ENCODE results near the gene PNPT1. TPM values are rescaled to one million over a fixed set of nuclear protein-coding genes. Genes with fewer than 3 reads are reported as not detected.
A peak's percentile ranks its signal among the peaks of the same experiment; 100 is the strongest.

Gene PNPT1
- total RNA-seq, 2 experiments from 2014 or later = 39.7 to 46.4 TPM

DNA sequence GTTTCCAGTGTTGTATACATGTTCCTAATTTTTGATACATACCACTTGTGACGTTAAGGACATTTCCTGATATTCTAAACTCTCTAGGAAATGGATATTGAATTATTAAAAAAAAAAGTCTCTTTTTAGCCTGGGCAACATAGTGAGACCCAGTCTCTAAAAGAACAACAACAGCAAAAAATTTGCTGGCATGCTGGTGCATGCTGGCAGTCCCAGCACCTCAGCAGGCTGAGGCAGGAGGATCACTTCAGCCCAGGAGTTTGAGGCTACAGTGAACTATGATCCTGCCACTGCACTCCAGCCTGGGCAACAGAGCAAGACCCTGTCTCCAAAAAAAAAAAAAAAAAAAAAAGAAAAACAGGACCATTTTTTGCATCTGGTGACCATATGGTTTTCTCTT lies 65.7 kb downstream of the PNPT1 start:
- Mint-ChIP-seq H3K27me3 (no peaks in the 10 kb centered on the region), H3K36me3 (ENCODE audit: low read depth) (peaks cover 34% of the 10 kb centered on the region), H3K4me3 (no peak overlapping the region), H3K4me1 (peaks cover 11% of the 10 kb centered on the region), H3K9me3 (no peaks in the 10 kb centered on the region), H3K27ac (no peak overlapping the region)
- POLR2A ChIA-PET = no interaction called here
- DNase-seq = no peak
- CTCF ChIA-PET = no interaction called here

DNA sequence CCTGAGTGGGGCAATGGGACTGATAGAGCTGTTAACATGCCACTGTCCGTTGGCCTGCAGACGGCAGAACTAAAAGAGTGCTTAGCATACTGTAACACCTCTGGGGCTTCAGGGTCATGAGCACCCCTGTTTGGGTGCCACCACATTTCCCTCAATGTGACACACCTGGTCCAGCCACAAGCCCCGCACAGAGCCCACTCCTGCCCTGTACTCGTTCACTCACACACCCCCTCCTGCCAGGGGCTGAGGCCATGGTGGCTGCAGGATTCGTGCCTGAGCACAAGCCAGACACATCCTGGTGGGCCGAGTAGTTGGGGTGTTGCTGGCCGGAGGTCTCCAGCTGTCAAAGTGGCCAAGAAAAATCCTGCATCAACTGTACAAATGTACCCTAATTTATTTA lies 71.8 kb downstream of the PNPT1 start:
- H3K4me3 Mint-ChIP-seq = no peak overlapping the region

DNA sequence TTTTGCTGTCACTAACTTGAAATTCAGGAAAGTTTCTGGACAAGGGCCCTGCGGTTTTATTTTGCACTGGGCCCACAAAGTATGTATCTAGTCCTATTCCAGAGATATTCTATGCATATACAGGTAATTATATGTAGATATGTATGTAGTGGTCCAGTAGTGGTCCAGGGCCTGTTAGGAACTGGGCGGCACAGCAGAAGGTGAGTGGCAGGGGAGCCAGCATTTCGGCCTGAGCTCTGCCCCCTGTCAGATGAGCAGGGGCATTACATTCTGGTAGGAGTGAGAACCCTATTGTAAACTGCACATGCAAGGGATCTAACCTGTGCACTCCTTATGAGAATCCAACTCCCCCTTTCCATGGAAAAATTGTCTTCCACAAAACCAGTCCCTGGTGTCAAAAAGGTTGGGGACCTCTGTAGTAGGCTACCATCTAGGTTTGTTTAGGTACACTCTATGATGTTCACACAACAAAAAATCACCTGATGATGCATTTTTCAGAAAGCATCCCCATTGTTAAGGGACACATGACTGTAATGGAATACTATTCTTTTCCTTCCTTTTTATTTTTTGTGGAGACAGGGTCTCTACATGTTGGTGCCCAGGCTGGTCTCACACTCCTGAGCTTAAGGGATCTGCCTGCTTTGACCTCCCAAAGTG lies 73.4 kb downstream of the PNPT1 start:
- Mint-ChIP-seq H3K4me3 (peak overlapping the region; percentile 40), H3K36me3 (ENCODE audit: low read depth) (peaks cover 20% of the 10 kb centered on the region), H3K27ac (no peak overlapping the region), H3K27me3 (no peaks in the 10 kb centered on the region), H3K9me3 (no peaks in the 10 kb centered on the region), H3K4me1 (peaks cover 49% of the 10 kb centered on the region)
- ChIA-PET POLR2A (no interaction called here), CTCF (interaction anchor here (1.6 kb wide), 1 partner anchor 16 kb away, joined by 3 read pairs; no protein-coding TSS in a partner anchor)
- peak; percentile 26 for DNase-seq

More for the DNA sequence above, 71.8 kb downstream of the PNPT1 start:
- no peaks in the 10 kb centered on the region for H3K27me3 Mint-ChIP-seq
- no peaks in the 10 kb centered on the region for H3K9me3 Mint-ChIP-seq
- ChIA-PET CTCF (no interaction called here), POLR2A (no interaction called here)
- peaks cover 42% of the 10 kb centered on the region for H3K4me1 Mint-ChIP-seq
- peaks cover 26% of the 10 kb centered on the region for H3K36me3 Mint-ChIP-seq (ENCODE audit: low read depth)
- no peak overlapping the region for H3K27ac Mint-ChIP-seq
- no peak for DNase-seq

- no peaks in the 10 kb centered on the region for H3K9me3 Mint-ChIP-seq
- POLR2A ChIA-PET = interaction anchor here (0.6 to 3.0 kb wide), 20 partner anchors 8 to 1503 kb away, joined by 3 to 32 read pairs (median 5); partner anchors contain the start of genes ACYP2, CFAP36, CLHC1 and EML6
- peak; percentile 59 for DNase-seq
- peaks cover 54% of the 10 kb centered on the region for H3K4me1 Mint-ChIP-seq
- no peaks in the 10 kb centered on the region for H3K27me3 Mint-ChIP-seq
- CTCF ChIA-PET = interaction anchor here (0.6 to 1.4 kb wide), 7 partner anchors 9 to 570 kb away, joined by 3 to 4 read pairs (median 3); partner anchors contain the start of gene CFAP36
- no peak overlapping the region for H3K27ac Mint-ChIP-seq
- H3K36me3 Mint-ChIP-seq (ENCODE audit: low read depth) = peaks cover 30% of the 10 kb centered on the region
- no peak overlapping the region for H3K4me3 Mint-ChIP-seq
These were observed 75.2 kb downstream of the PNPT1 start for GRCh38 chr2:55618275-55619055.

DNA sequence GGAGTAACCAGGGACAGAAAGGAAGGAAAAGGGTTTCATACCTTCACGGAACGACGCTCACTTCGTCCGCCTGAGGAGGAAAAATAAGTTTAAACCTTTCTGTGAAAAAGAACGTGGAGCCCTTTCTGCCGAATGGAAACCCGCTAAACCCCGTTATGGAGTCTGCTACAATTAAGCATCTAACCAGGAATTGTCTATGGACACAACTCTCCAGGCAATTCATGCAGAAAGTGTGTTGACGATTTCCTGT lies 75.7 kb downstream of the PNPT1 start:
- ChIA-PET CTCF (interaction anchor here (0.6 to 1.4 kb wide), 7 partner anchors 9 to 570 kb away, joined by 3 to 4 read pairs (median 3); partner anchors contain the start of gene CFAP36), POLR2A (interaction anchor here (0.7 to 3.0 kb wide), 20 partner anchors 9 to 1646 kb away, joined by 3 to 32 read pairs (median 5); partner anchors contain the start of genes ACYP2, CFAP36, CLHC1 and EML6)
- H3K27ac Mint-ChIP-seq = no peak overlapping the region
- H3K27me3 Mint-ChIP-seq = no peaks in the 10 kb centered on the region
- DNase-seq = no peak
- peaks cover 33% of the 10 kb centered on the region for H3K36me3 Mint-ChIP-seq (ENCODE audit: low read depth)
- H3K9me3 Mint-ChIP-seq = no peaks in the 10 kb centered on the region
- peaks cover 51% of the 10 kb centered on the region for H3K4me1 Mint-ChIP-seq
- no peak overlapping the region for H3K4me3 Mint-ChIP-seq

GRCh38 chr2:55617175-55618024 lies 76.2 kb downstream of the PNPT1 start, which contains the start of gene PPP4R3B:
TSS of gene PPP4R3B (minus strand) at chr2:55617622. CDS start at chr2:55617285, 337 bp downstream.
- ChIA-PET POLR2A (interaction anchor here (0.7 to 3.0 kb wide), 27 partner anchors 9 to 1646 kb away, joined by 3 to 32 read pairs (median 5); partner anchors contain the start of genes ACYP2, CFAP36, CLHC1 and EML6), CTCF (interaction anchor here (1.0 to 1.4 kb wide), 7 partner anchors 8 to 569 kb away, joined by 3 to 4 read pairs (median 3); partner anchors contain the start of gene CFAP36)
- DNase-seq = peak; percentile 99
- Mint-ChIP-seq H3K4me3 (no peak within 1 kb of the TSS), H3K4me1 (peaks cover 46% of the 10 kb centered on the region), H3K27ac (no peak within 1 kb of the TSS), H3K36me3 (ENCODE audit: low read depth) (peaks cover 36% of the 10 kb centered on the region), H3K9me3 (no peaks in the 10 kb centered on the region), H3K27me3 (no peaks in the 10 kb centered on the region)

DNA sequence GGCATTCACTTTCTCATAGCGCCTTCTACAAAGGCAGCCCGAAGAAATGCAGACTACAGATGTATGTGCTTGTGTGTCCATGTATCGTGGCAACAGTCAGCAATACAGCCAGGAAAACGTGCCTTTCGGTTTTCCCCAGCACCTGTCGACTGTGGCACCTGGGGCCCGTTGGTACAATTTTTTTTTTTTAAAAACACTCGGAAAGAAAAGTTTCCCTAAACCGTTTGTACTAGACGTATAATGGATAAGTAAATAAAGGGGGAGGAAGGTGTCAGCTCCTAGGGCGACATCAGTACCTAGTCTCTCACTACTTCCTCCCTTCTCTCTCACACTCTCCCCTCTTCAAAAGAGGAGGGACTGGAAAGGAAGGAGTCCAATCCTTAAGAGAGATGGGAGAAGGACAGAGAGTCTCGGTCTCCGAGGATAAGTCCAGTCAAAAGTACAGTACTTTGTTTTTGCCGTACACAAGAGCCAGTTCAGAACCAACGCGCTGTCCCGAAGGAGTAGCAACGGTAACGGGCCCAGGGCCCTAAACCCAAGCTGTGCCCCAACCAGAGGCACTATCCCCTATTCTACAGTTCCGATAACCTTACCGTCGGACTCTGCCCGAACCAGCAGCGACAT lies 77.0 kb downstream of the PNPT1 start:
- H3K27me3 Mint-ChIP-seq = no peaks in the 10 kb centered on the region
- H3K4me1 Mint-ChIP-seq = peaks cover 44% of the 10 kb centered on the region
- CTCF ChIA-PET = interaction anchor here (1.3 kb wide), 1 partner anchor 12 kb away, joined by 3 read pairs; no protein-coding TSS in a partner anchor
- H3K9me3 Mint-ChIP-seq = no peaks in the 10 kb centered on the region
- no peak overlapping the region for H3K4me3 Mint-ChIP-seq
- H3K27ac Mint-ChIP-seq = no peak overlapping the region
- peak; percentile 51 for DNase-seq
- POLR2A ChIA-PET = interaction anchor here (0.7 to 3.0 kb wide), 17 partner anchors 10 to 1645 kb away, joined by 3 to 32 read pairs (median 5); partner anchors contain the start of genes ACYP2, CFAP36, CLHC1 and RPS27A
- peaks cover 42% of the 10 kb centered on the region for H3K36me3 Mint-ChIP-seq (ENCODE audit: low read depth)

GRCh38 chr2:55611997-55612396 lies 81.6 kb downstream of the PNPT1 start:
- ChIA-PET POLR2A (interaction anchor here (0.9 kb wide), 1 partner anchor 11 kb away, joined by 3 read pairs; no protein-coding TSS in a partner anchor), CTCF (no interaction called here)
- no peaks in the 10 kb centered on the region for H3K27me3 Mint-ChIP-seq
- no peak for DNase-seq
- H3K9me3 Mint-ChIP-seq = no peaks in the 10 kb centered on the region
- H3K27ac Mint-ChIP-seq = no peak overlapping the region
- peaks cover 42% of the 10 kb centered on the region for H3K4me1 Mint-ChIP-seq
- H3K4me3 Mint-ChIP-seq = no peak overlapping the region
- peaks cover 58% of the 10 kb centered on the region for H3K36me3 Mint-ChIP-seq (ENCODE audit: low read depth)

DNA sequence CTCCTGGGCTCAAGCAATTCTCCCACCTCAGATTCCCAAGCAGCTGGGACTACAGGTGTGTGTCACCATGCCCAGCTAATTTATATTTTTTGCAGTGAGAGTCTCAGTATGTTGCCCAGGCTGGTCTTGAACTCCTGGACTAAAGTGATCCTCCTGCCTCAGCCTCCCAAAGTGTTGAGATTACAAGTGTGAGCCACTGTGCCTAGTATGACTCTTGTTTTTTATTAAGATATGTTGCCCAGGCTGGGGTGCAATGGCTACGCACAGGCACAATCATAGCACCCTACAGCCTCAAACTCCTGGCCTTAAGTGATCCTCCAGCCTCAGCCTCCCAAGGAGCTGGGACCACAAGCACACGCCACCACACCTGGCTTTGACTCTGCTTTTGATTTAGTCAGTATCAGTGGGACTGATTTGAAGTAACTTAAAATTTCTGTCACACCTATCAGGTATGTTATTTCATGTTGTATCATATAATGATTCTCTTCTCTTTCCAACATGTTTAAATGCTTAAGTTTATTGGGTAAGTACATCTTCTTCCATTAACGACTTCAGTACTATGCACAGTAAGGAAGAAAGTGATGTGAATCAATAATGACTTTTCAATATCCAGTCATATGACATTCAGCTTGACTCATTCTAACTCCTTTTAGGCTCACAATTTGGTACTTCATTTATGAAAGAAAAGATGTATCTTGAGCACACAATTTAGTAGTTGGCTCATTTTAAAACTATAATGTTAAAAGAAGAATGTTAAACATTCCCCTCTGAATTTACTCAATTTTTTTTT lies 82.5 kb downstream of the PNPT1 start:
- Mint-ChIP-seq H3K9me3 (no peaks in the 10 kb centered on the region), H3K4me3 (no peak overlapping the region), H3K27me3 (no peaks in the 10 kb centered on the region), H3K27ac (no peak overlapping the region), H3K4me1 (peaks cover 44% of the 10 kb centered on the region), H3K36me3 (ENCODE audit: low read depth) (peaks cover 55% of the 10 kb centered on the region)
- DNase-seq = no peak
- POLR2A ChIA-PET = interaction anchor here (1.3 kb wide), 1 partner anchor 24 kb away, joined by 3 read pairs; no protein-coding TSS in a partner anchor
- CTCF ChIA-PET = interaction anchor here (0.7 kb wide), 1 partner anchor 171 kb away, joined by 3 read pairs; no protein-coding TSS in a partner anchor

DNA sequence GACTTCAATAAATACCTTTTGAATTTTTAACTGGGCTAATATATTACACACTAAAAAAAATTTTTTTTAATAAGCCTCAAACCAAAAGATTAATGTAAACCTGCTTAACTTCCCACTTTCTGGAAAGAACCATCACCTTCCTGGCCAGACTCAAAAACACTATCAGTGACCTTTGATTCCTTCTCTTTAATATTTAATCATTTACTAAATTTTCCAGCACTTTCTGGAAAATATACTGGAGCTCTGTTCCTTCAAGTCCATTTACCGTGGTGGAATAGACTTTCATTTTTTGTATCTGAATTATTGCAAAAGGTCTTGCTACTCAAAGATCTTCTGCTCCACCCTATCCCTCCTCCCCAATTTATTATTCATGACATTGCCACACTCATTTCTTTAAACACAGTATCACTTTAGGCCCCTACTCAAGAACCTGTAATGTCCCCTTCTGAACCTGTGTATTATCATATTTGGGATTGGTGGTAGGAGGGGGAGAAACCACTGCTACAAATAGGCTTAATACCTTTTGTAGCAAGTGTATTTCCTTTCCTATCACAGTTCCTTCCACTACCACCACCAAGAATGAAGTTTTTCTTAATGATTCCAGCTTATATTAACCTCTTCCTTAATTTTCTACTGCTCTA lies 83.6 kb downstream of the PNPT1 start:
- no peak overlapping the region for H3K27ac Mint-ChIP-seq
- CTCF ChIA-PET = interaction anchor here (0.7 to 1.1 kb wide), 2 partner anchors 8 to 80 kb away, joined by 3 read pairs; no protein-coding TSS in a partner anchor
- POLR2A ChIA-PET = interaction anchor here (1.3 kb wide), 1 partner anchor 23 kb away, joined by 3 read pairs; no protein-coding TSS in a partner anchor
- no peak overlapping the region for H3K4me3 Mint-ChIP-seq
- DNase-seq = no peak
- no peaks in the 10 kb centered on the region for H3K9me3 Mint-ChIP-seq
- H3K27me3 Mint-ChIP-seq = no peaks in the 10 kb centered on the region
- H3K4me1 Mint-ChIP-seq = peaks cover 36% of the 10 kb centered on the region
- peaks cover 50% of the 10 kb centered on the region for H3K36me3 Mint-ChIP-seq (ENCODE audit: low read depth)

DNA sequence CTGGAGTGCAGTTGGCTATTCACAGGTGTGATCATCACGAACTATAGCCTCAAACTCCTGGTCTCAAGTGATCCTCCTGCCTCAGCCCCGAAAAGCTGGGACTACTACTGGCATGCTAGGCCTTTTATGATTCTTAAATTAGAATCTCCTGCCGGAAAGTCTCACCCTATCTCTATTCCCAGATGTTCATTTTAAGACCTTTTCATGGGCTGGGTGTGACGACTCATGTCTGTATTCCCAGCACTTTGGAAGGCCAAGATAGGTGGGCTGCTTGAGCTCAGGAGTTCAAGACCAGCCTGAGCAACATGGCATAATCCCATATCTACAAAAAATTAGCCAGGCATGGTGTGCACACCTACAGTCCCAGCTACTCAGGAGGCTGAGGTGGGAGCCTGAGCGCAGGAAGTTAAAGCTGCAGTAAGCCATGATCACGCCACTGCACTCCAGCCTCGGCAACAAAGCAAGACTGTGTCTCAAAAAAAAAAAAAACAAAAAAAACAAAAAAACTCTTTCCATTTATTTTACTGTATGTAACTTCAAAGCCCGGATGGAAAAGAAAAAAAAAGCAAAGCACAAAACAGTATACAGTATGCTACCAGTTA lies 84.3 kb downstream of the PNPT1 start:
- POLR2A ChIA-PET = no interaction called here
- H3K4me3 Mint-ChIP-seq = no peak overlapping the region
- CTCF ChIA-PET = interaction anchor here (1.1 kb wide), 1 partner anchor 9 kb away, joined by 3 read pairs; no protein-coding TSS in a partner anchor
- no peaks in the 10 kb centered on the region for H3K9me3 Mint-ChIP-seq
- DNase-seq = no peak
- no peaks in the 10 kb centered on the region for H3K27me3 Mint-ChIP-seq
- peaks cover 34% of the 10 kb centered on the region for H3K4me1 Mint-ChIP-seq
- H3K27ac Mint-ChIP-seq = no peak overlapping the region
- H3K36me3 Mint-ChIP-seq (ENCODE audit: low read depth) = peaks cover 49% of the 10 kb centered on the region
